Stimulated activated CD4-positive, alpha-beta T cell treated with anti-CD3 and anti-CD28 coated beads, Interleukin-1b, Interleukin-23, amount 100 ng/mL, for 1 hour (primary cell): Measurements from ENCODE around the gene RRAGC.
"Not testable (repeated sequence)": the region's sequence is repeated elsewhere in the genome, so short reads cannot be mapped to it uniquely, and the experiment has no call there.

Source experiments
- DNase-seq, 2 donors: peaks; one replicate each; pipeline ENCODE4 v3.0.0-alpha.2; 2020; ENCODE audit warnings: low read depth in 2 of 2

RRAGC gene

DNA sequence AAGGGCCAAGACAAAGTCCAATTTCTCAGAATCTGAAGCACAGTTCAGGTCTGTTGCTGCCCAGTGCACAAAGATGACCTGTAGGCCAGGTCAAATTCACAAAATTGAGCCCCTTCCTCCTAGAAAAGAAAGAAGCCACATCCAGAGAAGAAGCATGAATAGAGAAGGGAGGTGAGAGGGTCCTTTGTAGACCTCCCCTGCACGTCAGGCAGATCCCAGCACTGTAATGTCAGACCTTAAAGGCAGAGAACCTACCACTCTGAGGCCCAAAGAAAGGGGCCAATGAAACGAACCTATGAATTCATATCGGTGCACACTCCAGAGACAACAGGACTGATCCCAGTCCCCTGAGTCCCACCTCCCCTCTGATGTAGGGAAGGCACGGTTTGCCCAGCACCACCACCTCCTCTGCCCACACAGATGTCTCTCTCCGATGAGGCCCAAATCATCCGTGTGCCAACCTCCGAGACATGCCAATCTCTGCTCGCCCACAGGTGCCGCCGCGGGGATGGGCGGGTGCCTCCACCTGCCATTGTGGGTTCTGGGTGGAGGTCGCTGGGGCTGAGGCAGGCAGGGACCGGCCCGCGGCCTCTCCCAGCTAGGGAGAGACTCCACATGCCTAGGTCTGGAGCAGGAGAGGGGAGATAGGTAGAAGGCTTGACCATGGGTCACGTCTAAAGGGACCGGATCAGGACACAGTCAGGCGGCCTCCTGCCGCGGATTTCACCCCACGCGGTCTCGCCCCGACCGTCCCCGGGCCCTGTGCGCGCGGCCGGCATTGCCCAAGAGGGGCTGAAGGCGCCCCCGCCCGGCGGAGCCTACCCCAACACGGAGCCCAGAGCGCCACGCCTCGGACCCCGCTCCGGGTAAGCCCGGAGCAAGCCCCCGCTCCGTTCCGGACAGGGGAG lies 42.1 kb downstream of the RRAGC start:
- no peak for DNase-seq

- DNase-seq, result no peak
Measured at GRCh38 chr1:38815903-38816627, 43.5 kb downstream of the RRAGC start.

GRCh38 chr1:38814984-38815464 lies 44.5 kb downstream of the RRAGC start:
- DNase-seq, result no peak

GRCh38 chr1:38814444-38814983 lies 45.1 kb downstream of the RRAGC start:
- no peak for DNase-seq

- DNase-seq, result no peak
Measured at GRCh38 chr1:38812981-38813380, 46.6 kb downstream of the RRAGC start.

- not testable (repeated sequence) for DNase-seq
Measured at GRCh38 chr1:38811466-38811865, 48.1 kb downstream of the RRAGC start.

DNA sequence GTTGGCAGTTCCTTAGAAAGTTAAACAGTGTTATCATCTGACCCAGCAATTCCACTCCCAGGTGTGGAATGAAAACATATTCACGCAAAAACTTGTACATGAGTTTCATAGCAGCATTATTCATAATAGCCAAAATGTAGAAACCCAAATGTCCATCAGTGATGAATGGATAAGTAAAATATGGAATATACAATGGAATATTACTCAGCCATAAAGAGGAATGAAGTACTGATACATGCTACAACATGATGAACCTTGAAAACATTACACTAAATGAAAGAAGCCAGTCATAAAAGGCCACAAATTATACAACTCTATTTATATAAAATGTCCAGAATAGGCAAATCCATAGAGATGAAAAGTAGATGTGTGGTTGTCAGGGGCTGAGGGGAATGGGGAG lies 53.5 kb downstream of the RRAGC start:
- no peak for DNase-seq

DNA sequence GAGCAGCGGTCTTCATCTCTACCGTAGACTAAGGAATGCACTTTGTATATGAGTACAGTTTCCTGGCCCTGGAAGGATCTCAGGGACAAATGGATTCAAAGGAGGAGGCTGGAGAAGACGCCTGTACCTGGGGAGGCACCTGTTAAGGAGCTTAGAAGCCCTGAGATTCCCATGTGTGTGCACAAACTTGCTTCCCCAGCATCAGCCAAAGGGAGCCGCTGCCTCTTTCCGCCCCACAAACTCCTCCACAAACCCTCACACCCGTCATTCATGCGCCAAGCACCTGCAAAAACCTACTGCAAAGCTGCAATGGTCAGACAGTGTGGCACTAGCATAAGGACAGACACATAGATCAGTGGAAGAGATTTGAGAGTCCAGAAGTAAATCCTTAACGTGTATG lies 54.5 kb downstream of the RRAGC start:
- no peak for DNase-seq

- DNase-seq, result no peak
Measured at GRCh38 chr1:38804062-38804886, 55.3 kb downstream of the RRAGC start.

DNA sequence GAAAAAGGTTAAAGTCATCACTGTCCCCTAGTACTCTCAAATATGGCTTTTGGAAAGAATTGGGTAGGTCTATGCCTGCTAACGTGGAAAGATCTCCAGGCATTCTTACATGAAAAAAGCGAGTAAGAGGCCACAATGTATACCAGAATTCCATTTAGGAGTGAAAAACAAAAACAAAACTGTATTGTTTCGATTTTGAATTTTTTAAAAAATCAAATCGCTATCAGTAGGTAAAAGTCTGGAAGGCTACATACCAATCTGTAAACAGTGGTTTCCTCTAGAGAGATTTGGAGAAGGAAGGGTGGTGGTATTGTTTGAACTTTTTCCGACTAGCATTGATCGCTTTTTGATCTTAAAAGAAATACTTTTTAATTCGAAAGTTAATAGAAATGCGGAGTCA lies 55.9 kb downstream of the RRAGC start:
- DNase-seq, result no peak

DNA sequence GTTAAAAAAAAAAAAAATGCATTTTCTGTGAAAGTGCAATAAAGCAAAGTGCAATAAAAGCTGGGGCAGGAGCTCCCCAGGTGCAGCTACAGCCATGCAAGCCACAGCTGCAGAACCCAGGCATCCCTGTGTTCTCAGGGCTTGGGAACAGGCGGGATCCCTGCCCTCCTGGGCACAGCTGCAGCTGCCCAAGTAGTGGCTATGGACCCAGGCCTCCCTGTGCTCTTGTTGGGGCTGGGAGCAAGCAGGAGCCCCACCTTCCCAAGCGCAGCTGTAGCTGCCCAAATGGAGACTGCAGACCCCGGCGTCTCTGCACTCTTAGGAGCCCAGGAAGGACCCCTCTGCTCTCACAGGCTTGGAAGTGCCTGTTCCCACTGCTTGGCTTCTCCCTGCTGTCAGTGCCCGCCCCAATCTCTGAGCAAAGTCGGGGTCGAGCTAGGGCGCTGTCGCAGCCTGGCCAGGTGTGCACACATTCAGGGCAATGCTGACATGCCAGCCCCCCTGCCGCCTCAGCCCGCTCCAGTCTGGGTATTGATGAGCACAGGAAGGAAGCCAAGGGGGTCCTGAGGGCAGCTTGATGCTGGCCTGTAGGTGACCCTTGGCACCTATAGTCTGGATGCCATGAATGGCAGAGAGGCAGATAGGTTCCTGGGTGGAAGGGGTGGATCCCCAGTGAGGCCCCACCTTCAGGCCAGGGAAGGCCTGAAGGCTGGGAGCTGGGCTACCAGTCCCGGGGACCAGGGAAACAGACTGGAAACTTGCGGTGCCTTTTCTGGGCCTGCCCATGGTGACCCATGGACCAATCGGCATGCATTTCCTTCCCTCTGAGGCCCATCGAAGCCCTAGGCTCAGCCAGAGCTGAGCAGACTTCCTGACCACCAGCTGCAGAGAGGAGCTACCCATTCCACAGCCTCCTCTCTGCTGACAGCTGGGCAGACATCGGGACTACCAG lies 58.6 kb downstream of the RRAGC start:
- DNase-seq, result no peak

GRCh38 chr1:38793299-38793698 lies 66.3 kb downstream of the RRAGC start:
- DNase-seq, result no peak

DNA sequence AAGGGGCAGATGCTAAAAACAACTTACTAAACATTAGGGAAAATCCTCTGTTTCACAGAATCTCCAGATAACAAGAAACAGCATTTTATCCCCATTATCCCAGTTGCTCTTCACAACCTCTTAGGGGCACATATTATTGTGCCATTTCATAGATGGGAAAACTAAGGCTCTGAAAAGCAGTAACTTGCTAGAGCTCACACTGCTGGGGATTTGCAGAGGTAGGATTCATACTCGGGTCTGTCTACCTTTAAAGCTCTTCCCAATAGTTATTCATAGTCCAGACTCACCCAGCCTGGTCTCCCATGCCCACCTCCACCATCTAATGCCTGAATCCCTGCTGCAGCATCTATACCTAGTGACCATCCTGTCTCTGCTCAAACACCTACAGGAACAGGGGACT lies 67.7 kb downstream of the RRAGC start:
- DNase-seq, result no peak

DNA sequence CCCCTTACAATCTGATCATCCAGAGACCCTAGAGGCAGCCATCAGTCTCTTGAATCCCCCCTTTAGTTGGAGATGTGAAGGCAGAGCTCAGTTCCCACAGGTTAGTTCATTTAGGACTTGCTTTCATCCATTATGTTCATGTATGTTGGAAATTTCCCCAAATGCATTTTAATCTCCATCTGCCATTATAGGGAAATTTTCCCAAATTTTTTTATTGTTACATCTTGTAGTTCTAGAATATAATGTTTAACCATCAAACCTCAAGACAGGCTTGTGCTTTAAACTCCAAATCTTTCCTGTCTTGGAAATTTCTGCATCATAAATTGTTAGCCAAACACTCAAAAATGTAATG lies 68.4 kb downstream of the RRAGC start:
- no peak for DNase-seq

DNA sequence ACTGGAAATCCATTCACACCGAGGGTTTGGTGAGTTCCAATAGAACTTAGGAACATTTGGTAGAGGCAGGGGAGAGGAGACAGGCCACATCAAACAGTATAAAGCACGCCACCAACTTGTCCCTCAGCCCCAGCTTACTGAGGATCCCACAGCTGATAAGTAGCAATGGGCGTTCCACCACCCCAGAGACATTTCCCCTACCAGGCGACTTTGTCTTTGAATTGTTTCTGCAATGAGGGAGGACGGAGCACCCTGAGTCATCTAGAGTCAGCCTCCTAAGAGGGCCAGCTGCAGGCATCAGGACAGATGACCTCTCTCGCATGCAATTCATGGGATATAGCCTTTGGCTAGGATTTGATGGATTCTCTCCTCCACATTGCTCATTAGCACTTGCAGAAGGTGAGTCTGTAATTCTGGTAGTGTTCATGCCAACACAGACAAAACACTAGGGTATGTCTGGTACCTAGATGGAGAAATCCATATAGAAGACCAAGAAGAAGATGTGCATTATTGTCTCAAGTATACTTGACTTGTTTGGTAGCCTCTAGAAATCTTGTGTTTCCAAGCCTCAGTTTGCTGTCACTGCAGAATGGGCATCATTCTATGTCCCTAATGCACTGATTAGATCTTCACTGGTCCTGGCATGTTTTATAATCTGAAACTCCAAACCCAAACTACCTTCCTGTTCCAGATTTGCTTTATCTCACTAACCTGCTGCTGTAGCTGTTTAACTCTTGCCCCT lies 69.0 kb downstream of the RRAGC start:
- DNase-seq, result no peak

DNA sequence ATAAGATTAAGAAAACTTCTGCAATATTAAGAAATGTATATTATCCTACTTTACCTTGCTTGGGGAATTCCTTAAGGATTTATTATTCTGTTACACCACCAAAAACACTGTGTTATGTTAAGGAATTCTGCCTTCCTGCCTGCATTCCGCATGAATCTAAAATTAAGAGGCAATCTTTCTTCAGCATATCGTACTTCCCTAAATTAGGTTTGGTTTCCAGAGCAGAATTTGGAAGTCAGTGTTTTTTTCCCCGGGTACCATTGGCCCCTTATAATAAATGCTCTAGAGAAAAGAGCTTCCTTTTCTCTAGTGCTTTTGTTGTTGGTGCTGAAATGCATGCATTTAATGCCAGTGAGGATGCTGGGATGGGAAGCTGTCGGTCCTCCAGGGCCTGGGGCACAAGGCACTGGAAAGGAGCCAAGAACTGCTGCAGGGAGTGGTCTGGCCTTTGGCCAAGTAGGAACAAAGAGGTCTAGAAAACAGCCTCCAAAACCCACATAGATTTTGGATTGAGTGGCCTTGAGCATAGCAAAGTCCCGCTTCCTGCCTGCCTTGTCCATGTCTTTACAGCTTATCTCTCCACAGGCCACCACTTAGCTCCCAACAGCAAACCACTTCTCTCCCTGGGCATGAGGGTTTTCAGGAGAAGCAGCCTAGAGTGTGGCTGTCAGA lies 69.9 kb downstream of the RRAGC start:
- no peak for DNase-seq

DNA sequence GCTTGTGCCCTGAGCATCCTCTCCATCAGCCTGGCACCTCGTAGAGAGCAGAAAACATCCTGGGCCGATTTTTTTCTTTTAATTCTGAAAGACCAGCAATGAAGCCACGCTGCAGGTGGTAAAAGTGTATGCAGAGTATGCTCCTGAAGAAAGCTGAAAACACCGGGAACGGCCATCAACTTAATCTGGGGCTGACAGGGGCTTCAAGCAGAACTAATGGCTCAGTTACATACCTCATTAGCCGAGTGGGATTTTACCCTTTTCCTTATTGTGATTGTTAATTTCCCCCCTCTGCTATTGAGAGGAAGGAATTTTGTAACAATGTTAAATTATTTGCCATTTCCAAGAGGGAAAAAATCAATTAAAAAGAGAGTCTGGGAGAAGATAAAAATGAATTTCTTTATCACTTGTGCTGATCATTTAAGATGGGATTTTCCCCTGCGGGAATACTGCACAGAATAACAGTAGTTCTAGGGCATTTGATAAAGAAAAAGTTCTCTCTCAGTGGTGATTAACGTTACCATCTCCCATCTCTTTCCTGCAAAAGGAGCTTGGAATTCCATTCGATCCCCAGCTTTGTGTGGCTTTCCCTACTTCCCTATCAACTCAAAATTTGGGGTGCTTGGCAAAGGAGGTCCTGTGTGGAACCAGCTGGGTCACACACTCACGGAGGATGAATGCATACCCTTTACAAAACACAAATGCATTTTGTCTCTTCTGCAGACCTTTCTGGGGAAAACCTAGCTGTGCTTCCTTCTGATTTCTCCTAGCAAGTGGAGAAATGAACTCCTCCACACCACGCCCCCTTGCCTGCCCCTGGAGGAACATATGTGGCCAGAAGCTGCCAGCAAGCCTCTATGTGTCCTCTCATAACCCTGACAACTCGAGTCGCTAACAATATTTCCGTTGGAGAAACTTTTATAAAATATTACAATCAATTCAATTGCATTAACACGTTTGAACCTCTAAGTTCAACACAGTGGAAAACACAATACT lies 70.9 kb downstream of the RRAGC start:
- no peak for DNase-seq
